BJ (cell line): ENCODE data around the gene ZNF492. TPM values are rescaled to one million over a fixed set of nuclear protein-coding genes. Genes with fewer than 3 reads are reported as not detected.
"Not testable (repeated sequence)": the region's sequence is repeated elsewhere in the genome, so short reads cannot be mapped to it uniquely, and the experiment has no call there.

ENCODE experiments used
- CTCF ChIA-PET: fragments of 350-600 bp; formaldehyde crosslinking; extraction: SDS; loops from one replicate; lab custom pipeline; 2021; ENCODE audit warnings: antibody characterized with exemption, inconsistent platforms; lab: Yijun Ruan, JAX
- POLR2A ChIA-PET: fragments of 300-600 bp; sonication (Branson Sonifier 250); formaldehyde crosslinking; extraction: SDS; loops from one replicate; lab custom pipeline; 2021; ENCODE audit warnings: antibody characterized with exemption; lab: Charles Lee
- DNase-seq: peaks from one replicate; pipeline ENCODE4 v3.0.0-alpha.2; 2011; ENCODE audit warnings: low read depth
- H3K27me3 ChIP-seq: 2 replicates; pipeline ENCODE4 v1.6.0; 2011; ENCODE audit warnings: low read length; ENCODE audit not compliant: control insufficient read depth, insufficient read depth
- H3K36me3 ChIP-seq: 2 replicates; pipeline ENCODE4 v1.5.1; 2011; ENCODE audit warnings: low read length; ENCODE audit not compliant: control insufficient read depth, insufficient read depth
- H3K4me3 ChIP-seq: 2 replicates; pipeline ENCODE4 v1.5.1; 2011; ENCODE audit warnings: low read depth, mild to moderate bottlenecking, control low read depth, low read length
- polyA minus RNA-seq: library from RNA; depleted of rRNA, polyadenylated mRNA; stranded (reverse); fragments of >200 nt; gene quantifications from 2 replicates; pipeline ENCODE4 v1.2.3, GENCODE V29; 2011; rRNA and poly(A)+ RNA removed
- polyA plus RNA-seq: library from polyadenylated mRNA; depleted of rRNA; stranded (reverse); fragments of >200 nt; gene quantifications from 2 replicates; pipeline ENCODE4 v1.2.3, GENCODE V29; 2011; rRNA removed
- TF ChIP-seq, protein P1 (sequence below): IDR thresholded peaks from 2 replicates; pipeline ENCODE4 v1.5.1; 2011; ENCODE audit warnings: low read depth, mild to moderate bottlenecking, control low read depth, inconsistent platforms, low read length, moderate library complexity; ENCODE audit not compliant: insufficient read depth

Gene ZNF492
- polyA plus RNA-seq (0.07 and 0.09 TPM in 2 replicates), polyA minus RNA-seq (0.09 TPM in 1 of 2 replicates, not detected in the other)

DNA sequence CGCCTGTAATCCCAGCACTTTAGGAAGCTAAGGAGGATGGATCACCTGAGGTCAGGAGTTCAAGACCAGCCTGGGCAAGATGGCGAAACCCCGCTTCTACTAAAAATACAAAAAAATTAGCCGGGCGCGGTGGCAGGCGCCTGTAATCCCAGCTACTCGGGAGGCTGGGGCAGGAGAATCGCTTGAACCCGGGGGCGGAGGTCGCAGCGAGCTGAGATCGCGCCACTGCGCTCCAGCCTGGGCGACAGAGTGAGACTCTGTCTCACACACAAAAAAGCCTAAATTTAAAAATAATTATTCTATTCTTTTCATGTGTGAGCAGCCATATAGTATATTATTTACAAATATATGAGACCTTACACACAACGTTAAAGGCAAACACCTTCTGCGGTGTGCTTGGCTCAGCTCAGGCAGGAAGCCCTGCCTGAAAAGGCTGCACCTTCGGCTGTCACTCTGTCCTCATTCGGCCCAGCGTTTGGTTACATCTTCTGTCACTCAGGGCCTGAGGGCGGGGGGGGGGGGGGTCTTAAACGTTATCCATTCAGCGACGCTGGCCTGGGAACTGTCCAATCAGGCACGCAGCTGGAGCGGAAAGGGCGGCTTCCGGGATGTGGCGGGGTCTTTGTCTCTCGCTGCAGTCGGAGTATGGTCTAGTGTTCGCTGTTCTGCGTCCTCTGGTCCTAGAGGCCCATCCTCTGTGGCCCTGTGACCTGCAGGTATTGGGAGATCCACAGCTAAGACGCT lies at the start of gene ZNF492:
TSS of gene ZNF492 (plus strand) at position 619 of the 744 bp plus-strand sequence. CDS start 19,076 bp downstream, outside the sequence.
- H3K4me3 ChIP-seq: peak within 1 kb of the TSS; percentile 64
- H3K27me3 ChIP-seq, POLR2A ChIA-PET, H3K36me3 ChIP-seq, CTCF ChIA-PET: not testable (repeated sequence)
- DNase-seq: peak; percentile 30

- TF ChIP-seq, protein P1, sequence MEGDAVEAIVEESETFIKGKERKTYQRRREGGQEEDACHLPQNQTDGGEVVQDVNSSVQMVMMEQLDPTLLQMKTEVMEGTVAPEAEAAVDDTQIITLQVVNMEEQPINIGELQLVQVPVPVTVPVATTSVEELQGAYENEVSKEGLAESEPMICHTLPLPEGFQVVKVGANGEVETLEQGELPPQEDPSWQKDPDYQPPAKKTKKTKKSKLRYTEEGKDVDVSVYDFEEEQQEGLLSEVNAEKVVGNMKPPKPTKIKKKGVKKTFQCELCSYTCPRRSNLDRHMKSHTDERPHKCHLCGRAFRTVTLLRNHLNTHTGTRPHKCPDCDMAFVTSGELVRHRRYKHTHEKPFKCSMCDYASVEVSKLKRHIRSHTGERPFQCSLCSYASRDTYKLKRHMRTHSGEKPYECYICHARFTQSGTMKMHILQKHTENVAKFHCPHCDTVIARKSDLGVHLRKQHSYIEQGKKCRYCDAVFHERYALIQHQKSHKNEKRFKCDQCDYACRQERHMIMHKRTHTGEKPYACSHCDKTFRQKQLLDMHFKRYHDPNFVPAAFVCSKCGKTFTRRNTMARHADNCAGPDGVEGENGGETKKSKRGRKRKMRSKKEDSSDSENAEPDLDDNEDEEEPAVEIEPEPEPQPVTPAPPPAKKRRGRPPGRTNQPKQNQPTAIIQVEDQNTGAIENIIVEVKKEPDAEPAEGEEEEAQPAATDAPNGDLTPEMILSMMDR: no peak
- Histone ChIP-seq H3K27me3 (no peaks in the 10 kb centered on the region), H3K4me3 (no peak overlapping the region), H3K36me3 (no peaks in the 10 kb centered on the region)
- DNase-seq: no peak
- ChIA-PET POLR2A (no interaction called here), CTCF (no interaction called here)
Observed at GRCh38 chr19:22595422-22595821, 38.7 kb upstream of the ZNF492 start.

GRCh38 chr19:22595918-22596341 lies 38.2 kb upstream of the ZNF492 start:
- no peak for DNase-seq
- no peak overlapping the region for H3K4me3 ChIP-seq
- ChIA-PET POLR2A (no interaction called here), CTCF (no interaction called here)
- TF ChIP-seq, protein P1: no peak
- no peaks in the 10 kb centered on the region for H3K27me3 ChIP-seq
- no peaks in the 10 kb centered on the region for H3K36me3 ChIP-seq

DNA sequence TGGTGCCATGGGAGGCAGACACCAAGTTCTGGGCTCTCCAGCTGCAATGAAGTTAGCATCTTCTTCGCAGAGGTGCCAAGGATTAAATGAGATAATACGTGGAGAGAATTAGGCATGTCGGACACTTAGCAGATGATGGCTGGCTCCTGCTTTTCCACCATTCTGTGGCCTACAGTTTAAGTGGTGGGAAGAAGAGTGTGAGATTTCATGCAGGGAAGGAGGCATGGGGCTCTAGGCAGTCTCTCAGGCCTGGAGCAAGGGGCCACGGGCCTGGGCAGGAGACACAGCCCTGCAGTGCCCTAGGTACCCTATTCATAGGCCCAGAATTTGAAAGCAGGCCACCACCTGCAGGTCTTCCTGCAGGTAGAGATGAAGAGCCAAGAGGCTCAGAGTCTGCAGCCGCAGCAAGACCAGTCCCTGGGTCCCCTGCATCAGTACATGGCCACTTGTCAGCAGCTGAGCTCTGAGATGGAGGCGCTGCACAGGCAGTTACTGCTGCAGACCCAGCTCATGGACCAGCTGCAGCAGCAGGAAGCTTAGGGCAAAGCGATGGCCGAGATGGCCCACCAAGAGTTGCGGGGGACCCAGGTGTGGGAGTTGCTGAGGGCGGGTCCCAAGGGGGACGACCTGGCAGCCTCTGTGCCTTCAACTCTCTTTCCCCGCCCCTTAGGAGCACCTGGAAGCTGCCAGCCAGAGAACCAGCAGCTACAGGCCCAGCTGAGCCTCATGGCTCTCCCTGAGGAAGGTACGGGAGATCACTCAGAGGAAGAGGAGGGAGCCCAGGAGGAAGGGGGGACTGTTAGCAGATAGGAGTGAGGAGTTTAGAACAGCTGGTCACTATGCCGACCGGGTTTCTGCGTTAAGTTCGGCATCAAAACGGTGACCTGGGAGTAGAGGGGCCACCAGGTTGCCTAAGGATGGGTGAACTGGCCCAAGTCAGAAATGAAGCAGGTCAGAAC lies 33.2 kb upstream of the ZNF492 start:
- H3K36me3 ChIP-seq: no peaks in the 10 kb centered on the region
- TF ChIP-seq, protein P1: no peak
- no peak for DNase-seq
- POLR2A ChIA-PET: no interaction called here
- H3K27me3 ChIP-seq: no peaks in the 10 kb centered on the region
- no peak overlapping the region for H3K4me3 ChIP-seq
- CTCF ChIA-PET: no interaction called here

GRCh38 chr19:22601906-22602630 lies 32.1 kb upstream of the ZNF492 start:
- no peak for DNase-seq
- CTCF ChIA-PET: no interaction called here
- Histone ChIP-seq H3K4me3 (no peak overlapping the region), H3K27me3 (no peaks in the 10 kb centered on the region), H3K36me3 (no peaks in the 10 kb centered on the region)
- POLR2A ChIA-PET: no interaction called here
- TF ChIP-seq, protein P1: no peak
